RWPE1 (cell line): ENCODE data around the gene ANAPC2.

ENCODE experiments used
- CTCF ChIA-PET: fragments of 350-600 bp; sonication (Branson Sonifier 250); formaldehyde crosslinking; extraction: SDS; loops from one replicate; lab custom pipeline; 2021; lab: Yijun Ruan, JAX
- POLR2A ChIA-PET: fragments of 400-600 bp; formaldehyde crosslinking; extraction: SDS; loops from one replicate; lab custom pipeline; 2020; ENCODE audit warnings: antibody characterized with exemption; ENCODE audit not compliant: low non-redundant PET; lab: Yijun Ruan, JAX
- DNase-seq: peaks from one replicate; pipeline ENCODE4 v3.0.0; 2012; ENCODE audit warnings: low spot score
- H3K27ac ChIP-seq: fragments of 450-650 bp; 2 replicates; pipeline ENCODE4 v1.5.1; 2017
- CTCF ChIP-seq: fragments of 450-650 bp; conservative IDR thresholded peaks from 2 replicates; pipeline ENCODE4 v1.5.1; 2017; ENCODE audit warnings: low read depth, mild to moderate bottlenecking

Gene ANAPC2

GRCh38 chr9:137170486-137171148 is 17.7 kb downstream of the ANAPC2 start:
- DNase-seq, result no peak
- POLR2A ChIA-PET, result interaction anchor here (0.9 kb wide), 1 partner anchor 18 kb away, joined by 3 read pairs; no protein-coding TSS in a partner anchor
- no peak overlapping the region for H3K27ac ChIP-seq
- TF ChIP-seq CTCF, result no peak
- CTCF ChIA-PET, result interaction anchor here (0.5 to 1.9 kb wide), 3 partner anchors 57 to 89 kb away, joined by 4 to 5 read pairs (median 5); partner anchors contain the start of gene RNF224

- ChIA-PET POLR2A (interaction anchor here (0.9 to 2.0 kb wide), 2 partner anchors 19 to 41 kb away, joined by 3 to 5 read pairs; no protein-coding TSS in a partner anchor), CTCF (interaction anchor here (1.7 kb wide), 1 partner anchor 67 kb away, joined by 9 read pairs; no protein-coding TSS in a partner anchor)
- H3K27ac ChIP-seq, result peak within 1 kb of the TSS; percentile 1; the same call in 1 of the 2 replicates
- no peak for DNase-seq
- TF ChIP-seq CTCF, result no peak
These were observed 18.4 kb downstream of the ANAPC2 start, which contains the start of gene LRRC26 for GRCh38 chr9:137169896-137170358. Gene LRRC26, minus strand, starts transcription at chr9:137170051. Its CDS starts 108 bp downstream, at chr9:137169943.

- no peak for TF ChIP-seq CTCF
- CTCF ChIA-PET, result interaction anchor here (1.4 to 1.7 kb wide), 2 partner anchors 66 to 68 kb away, joined by 3 to 9 read pairs; no protein-coding TSS in a partner anchor
- peak; percentile 81 for DNase-seq
- H3K27ac ChIP-seq, result peak overlapping the region; percentile 1; the same call in 1 of the 2 replicates
- POLR2A ChIA-PET, result interaction anchor here (1.7 to 2.0 kb wide), 2 partner anchors 19 to 40 kb away, joined by 5 to 6 read pairs; partner anchors contain the start of genes ANAPC2 and SSNA1
These were observed 19.2 kb downstream of the ANAPC2 start for GRCh38 chr9:137168904-137169856.

GRCh38 chr9:137168573-137168903 is 19.8 kb downstream of the ANAPC2 start:
- ChIA-PET POLR2A (interaction anchor here (1.7 to 2.0 kb wide), 2 partner anchors 20 to 39 kb away, joined by 5 to 6 read pairs; partner anchors contain the start of genes ANAPC2 and SSNA1), CTCF (interaction anchor here (0.7 to 1.7 kb wide), 3 partner anchors 22 to 68 kb away, joined by 3 to 9 read pairs (median 6); no protein-coding TSS in a partner anchor)
- no peak for DNase-seq
- no peak for TF ChIP-seq CTCF
- no peak overlapping the region; the same call in 1 of the 2 replicates for H3K27ac ChIP-seq

GRCh38 chr9:137167747-137168572 is 20.4 kb downstream of the ANAPC2 start:
- CTCF ChIA-PET, result interaction anchor here (0.7 to 1.4 kb wide), 2 partner anchors 22 to 67 kb away, joined by 3 to 6 read pairs; no protein-coding TSS in a partner anchor

More at GRCh38 chr9:137167747-137168572, 20.4 kb downstream of the ANAPC2 start:
- H3K27ac ChIP-seq, result no peak overlapping the region
- POLR2A ChIA-PET, result interaction anchor here (1.7 to 2.0 kb wide), 2 partner anchors 21 to 39 kb away, joined by 5 to 6 read pairs; partner anchors contain the start of genes ANAPC2 and SSNA1
- DNase-seq, result no peak
- no peak for TF ChIP-seq CTCF
